ENCODE data around the gene PPP1CA.

GRCh38 chr11:67369275-67369674 is 32.4 kb downstream of the PPP1CA start:
- TF ChIP-seq POLR2A (IDR thresholded peaks at IDR 0.05) (no peak), CTCF (IDR thresholded peaks at IDR 0.05) (no peak)
